ENCODE results near the gene MAP9. TPM values are rescaled to one million over a fixed set of nuclear protein-coding genes. Genes with fewer than 3 reads are reported as not detected.
"Not testable (repeated sequence)": the region's sequence is repeated elsewhere in the genome, so short reads cannot be mapped to it uniquely, and the experiment has no call there.

Gene MAP9
- 130 and 181 TPM in 2 replicates for total RNA-seq (2014; rRNA removed; shearing (Covaris generic))

GRCh38 chr4:155376387-155377268 is at the start of gene MAP9:
Gene MAP9, minus strand, starts transcription at chr4:155376965. Its CDS starts 1,115 bp downstream, at chr4:155375850.
- in situ Hi-C loops (cut with HindIII; ENCODE audit: low sequenced_read_pairs), result no loop called here
- DNase-seq (ENCODE audit: low spot score), result peak; percentile 99

DNA sequence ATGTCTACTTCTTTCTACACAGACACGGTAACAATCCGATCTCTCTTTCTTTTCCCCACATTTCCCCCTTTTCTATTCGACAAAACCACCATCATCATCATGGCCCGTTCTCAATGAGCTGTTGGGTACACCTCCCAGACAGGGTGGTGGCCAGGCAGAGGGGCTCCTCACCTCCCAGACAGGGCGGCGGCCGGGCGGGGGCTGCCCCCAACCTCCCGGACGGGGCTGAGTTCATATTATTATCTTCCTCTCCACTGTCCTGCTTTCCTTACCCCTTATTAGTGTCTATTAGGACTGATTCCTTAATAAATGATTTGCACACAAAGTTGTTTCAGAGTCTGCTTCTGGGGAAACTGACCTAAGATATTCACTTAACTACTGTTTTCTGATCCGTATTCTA is 48.0 kb upstream of the MAP9 start:
- DNase-seq (ENCODE audit: low spot score); in situ Hi-C loops (cut with HindIII; ENCODE audit: low sequenced_read_pairs): not testable (repeated sequence)

DNA sequence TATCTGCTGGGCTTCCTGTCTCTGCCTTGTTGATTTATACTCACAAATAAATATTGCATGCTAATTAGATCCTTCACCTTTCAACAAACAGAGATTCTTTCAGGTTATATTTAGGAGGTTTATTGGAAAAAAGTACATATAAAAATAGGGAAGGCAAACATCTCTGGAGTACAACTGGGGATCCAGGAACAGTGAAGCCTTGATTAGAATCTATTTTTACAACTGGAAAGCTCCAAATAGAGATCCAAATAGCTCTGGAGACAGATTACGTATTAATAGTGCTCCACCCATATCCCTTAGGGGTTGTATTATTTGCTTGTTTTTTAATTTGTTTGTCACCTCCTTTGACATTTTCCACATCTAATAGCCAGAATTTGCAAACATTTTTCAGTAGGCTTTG is 46.9 kb upstream of the MAP9 start:
- in situ Hi-C loops (cut with HindIII; ENCODE audit: low sequenced_read_pairs), result no loop called here

DNA sequence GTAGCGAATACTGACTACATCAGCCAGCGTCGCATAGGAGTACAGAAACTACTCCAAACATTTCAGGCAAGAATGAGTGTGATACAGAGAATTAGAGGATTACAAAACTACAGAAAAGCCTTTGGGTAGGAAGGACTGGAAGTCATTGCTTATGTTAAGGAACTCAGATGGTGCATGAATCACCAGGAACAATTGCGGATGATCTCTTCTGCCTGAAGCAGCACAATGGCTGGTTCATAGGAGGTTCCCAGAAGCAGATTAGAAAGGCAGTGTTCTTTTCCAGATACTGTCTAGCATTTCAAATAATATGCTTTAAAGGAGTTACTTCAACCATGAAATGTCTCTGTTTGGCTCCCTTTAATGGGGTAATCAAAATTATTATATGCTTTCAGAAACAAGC is 42.5 kb upstream of the MAP9 start:
- DNase-seq (ENCODE audit: low spot score), result no peak
- in situ Hi-C loops (cut with HindIII; ENCODE audit: low sequenced_read_pairs), result no loop called here

More for the DNA sequence above, 46.9 kb upstream of the MAP9 start:
- peak; percentile 41 for DNase-seq (ENCODE audit: low spot score)

GRCh38 chr4:155415662-155416061 is 38.9 kb upstream of the MAP9 start:
- in situ Hi-C loops (cut with HindIII; ENCODE audit: low sequenced_read_pairs), result no loop called here
- DNase-seq (ENCODE audit: low spot score), result peak; percentile 24

DNA sequence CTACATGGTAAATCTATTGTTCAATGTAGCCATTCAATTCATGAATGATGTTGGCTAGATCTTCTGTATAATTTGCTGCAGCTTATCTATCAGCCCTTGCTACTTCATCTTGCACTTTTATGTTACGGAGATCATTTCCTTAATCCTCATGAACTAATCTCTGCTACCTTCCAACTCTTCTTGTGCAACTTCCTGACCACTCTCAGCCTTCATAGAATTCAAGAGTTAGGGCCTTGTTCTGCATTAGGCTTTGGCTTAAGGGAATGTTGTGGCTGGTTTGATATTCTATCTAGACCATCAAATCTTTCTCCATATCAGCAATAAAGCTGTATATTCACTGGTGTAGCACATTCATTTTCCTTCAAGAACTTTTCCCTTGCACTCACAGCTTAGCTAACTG is 36.7 kb upstream of the MAP9 start:
- no peak for DNase-seq (ENCODE audit: low spot score)
- in situ Hi-C loops (cut with HindIII; ENCODE audit: low sequenced_read_pairs), result no loop called here

DNA sequence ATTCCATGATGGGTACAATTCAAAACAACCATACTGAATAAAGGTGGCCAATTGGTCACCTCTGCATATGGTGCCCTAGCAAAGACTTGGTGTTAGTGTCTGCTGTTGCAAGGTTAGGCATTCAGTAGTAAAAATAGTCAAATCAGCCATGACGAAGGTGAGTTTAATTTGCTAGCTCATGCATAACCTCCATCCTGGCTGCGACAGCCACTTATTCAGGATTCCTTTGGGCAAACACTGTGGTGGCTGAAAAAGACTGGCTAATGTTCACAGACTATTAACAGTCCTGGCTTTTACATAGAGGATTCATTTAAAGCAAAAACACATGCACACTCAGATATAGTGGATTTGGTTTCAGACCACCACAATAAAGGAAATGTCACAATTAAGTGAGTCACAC is 34.8 kb upstream of the MAP9 start:
- DNase-seq (ENCODE audit: low spot score), result no peak
- in situ Hi-C loops (cut with HindIII; ENCODE audit: low sequenced_read_pairs), result no loop called here

DNA sequence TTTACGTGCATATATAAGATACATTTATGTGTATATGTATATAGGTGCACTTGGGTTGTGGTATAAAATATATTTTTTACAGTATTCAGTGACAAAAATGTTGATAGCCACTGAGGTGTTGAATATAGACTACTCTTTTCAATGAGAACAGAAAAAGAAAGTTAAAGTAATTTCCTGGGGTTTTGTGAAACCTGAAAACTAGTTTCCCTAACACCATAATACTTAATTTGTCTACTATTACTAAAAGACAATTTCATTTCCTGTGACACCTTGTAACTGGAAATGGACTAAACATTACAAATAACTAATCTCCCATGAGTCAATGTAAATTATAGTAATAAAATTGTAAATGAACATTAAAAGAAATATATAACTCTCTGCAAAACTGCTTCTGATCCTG is 32.0 kb upstream of the MAP9 start:
- in situ Hi-C loops (cut with HindIII; ENCODE audit: low sequenced_read_pairs), result no loop called here
- DNase-seq (ENCODE audit: low spot score), result no peak

GRCh38 chr4:155407480-155407879 is 30.7 kb upstream of the MAP9 start:
- in situ Hi-C loops (cut with HindIII; ENCODE audit: low sequenced_read_pairs), result no loop called here
- no peak for DNase-seq (ENCODE audit: low spot score)

DNA sequence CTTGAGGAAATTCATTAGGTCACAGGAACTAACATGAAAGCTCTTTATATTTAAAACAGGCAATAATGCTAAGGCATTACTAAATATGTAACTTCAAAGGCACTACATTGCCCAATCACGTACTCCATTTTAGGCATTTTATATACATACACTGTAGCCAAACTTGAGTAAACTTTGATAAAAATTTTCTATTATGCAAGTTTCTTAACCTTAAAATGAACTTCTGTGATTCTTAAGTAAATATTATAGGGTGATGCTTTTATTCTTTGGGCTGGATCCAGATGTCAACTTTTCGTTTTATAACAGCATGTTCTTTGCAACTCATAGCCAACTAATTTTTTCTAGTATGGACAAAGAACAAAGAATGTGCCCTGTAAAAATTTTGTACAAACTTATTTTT is 28.3 kb upstream of the MAP9 start:
- in situ Hi-C loops (cut with HindIII; ENCODE audit: low sequenced_read_pairs), result no loop called here
- DNase-seq (ENCODE audit: low spot score), result no peak

- peak; percentile 46 for DNase-seq (ENCODE audit: low spot score)
- in situ Hi-C loops (cut with HindIII; ENCODE audit: low sequenced_read_pairs), result no loop called here
Measured at GRCh38 chr4:155403886-155404285, 27.1 kb upstream of the MAP9 start.

GRCh38 chr4:155402941-155403340 is 26.2 kb upstream of the MAP9 start:
- no peak for DNase-seq (ENCODE audit: low spot score)
- in situ Hi-C loops (cut with HindIII; ENCODE audit: low sequenced_read_pairs), result no loop called here

DNA sequence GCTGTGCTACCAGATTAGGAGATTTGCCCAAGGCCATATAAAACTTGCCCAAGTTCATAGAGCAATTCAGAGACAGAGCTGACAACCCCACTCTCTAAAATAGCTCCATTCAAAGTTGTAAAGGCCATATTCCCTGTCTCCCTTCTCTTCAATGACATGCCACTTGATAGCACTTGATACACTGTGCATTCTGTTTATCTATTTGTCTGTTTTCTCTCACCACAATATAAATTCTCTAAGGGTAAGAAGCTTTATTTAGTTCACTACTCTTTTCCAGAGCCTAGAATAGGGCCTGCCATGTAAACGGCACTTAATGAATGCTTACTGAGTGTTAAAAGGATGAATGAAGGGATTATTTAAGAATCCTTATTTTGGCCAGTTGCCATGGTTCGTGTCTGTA is 24.1 kb upstream of the MAP9 start:
- in situ Hi-C loops (cut with HindIII; ENCODE audit: low sequenced_read_pairs), result no loop called here
- DNase-seq (ENCODE audit: low spot score), result no peak

GRCh38 chr4:155399974-155400697 is 23.4 kb upstream of the MAP9 start:
- no peak for DNase-seq (ENCODE audit: low spot score)
- in situ Hi-C loops (cut with HindIII; ENCODE audit: low sequenced_read_pairs), result no loop called here

DNA sequence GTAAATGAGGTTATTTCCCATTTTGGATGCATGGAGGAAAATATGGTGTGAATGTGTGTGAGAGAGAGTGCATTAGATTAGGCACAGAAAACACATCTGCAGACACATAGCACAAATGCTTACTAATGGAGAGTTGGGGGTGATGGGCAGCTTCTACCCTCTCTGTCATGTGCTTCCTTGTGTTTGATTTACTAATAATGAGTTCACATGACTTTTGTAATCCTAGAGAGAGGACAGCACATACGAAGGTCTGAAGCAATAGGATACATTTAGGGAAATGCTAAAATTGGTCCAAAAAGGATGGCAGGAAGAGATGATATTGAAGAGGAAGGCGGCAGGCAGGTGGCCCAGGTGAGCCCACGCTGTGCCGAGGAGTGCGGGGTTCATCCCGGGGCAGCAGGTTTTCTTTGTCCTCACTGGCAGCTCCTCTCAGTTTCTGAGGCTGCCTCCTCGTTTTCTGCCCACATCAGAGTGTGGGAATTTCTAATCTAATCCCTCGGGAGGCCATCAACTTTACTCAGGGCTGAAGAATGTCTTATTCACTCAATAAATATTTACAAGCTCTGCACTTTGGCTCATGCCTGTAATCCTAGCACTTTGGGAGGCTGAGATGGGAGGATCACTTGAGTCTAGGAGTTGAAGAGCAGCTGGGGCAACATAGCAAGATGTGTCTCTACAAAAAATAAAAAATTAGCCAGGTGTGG is 15.9 kb upstream of the MAP9 start:
- no peak for DNase-seq (ENCODE audit: low spot score)
- in situ Hi-C loops (cut with HindIII; ENCODE audit: low sequenced_read_pairs), result no loop called here

GRCh38 chr4:155391932-155392331 is 15.2 kb upstream of the MAP9 start:
- in situ Hi-C loops (cut with HindIII; ENCODE audit: low sequenced_read_pairs), result no loop called here
- no peak for DNase-seq (ENCODE audit: low spot score)

- in situ Hi-C loops (cut with HindIII; ENCODE audit: low sequenced_read_pairs), result no loop called here
- no peak for DNase-seq (ENCODE audit: low spot score)
Measured at GRCh38 chr4:155388162-155388561, 11.4 kb upstream of the MAP9 start.

DNA sequence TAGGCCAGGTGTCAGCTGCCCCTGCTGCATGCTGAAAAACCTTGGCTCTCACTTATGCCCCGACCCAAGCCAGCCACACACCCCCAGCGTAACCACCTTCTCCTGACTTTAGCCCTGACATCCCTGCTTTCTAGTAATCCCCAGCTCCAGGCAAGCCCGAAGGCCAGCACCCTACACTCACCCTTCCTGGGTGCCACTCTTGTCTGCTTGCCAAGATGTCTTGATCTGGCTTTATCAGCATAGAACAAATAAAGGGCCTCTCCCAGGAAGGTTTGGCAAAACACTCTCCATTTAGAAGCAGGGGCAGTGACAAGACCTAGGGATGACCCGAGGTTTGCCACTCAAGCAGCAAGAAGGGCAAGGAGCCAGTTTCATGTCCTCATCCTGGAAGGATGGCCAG is 6.8 kb upstream of the MAP9 start:
- in situ Hi-C loops (cut with HindIII; ENCODE audit: low sequenced_read_pairs), result no loop called here
- no peak for DNase-seq (ENCODE audit: low spot score)

- in situ Hi-C loops (cut with HindIII; ENCODE audit: low sequenced_read_pairs), result no loop called here
- no peak for DNase-seq (ENCODE audit: low spot score)
Measured at GRCh38 chr4:155377276-155377675, 511 bp upstream of the MAP9 start.

Measured in G401 (cell line).